Kasumi-1 (cell line): Measurements from ENCODE around the gene PVALB.

ENCODE experiments used
- DNase-seq, 2 experiments: peaks; one replicate each; lab custom pipeline; 2025; lab: John Stamatoyannopoulos, UW

PVALB gene

GRCh38 chr22:36816636-36817524, at the start of gene PVALB:
Gene PVALB, minus strand, starts transcription at chr22:36817035. Its CDS starts 30 bp downstream, at chr22:36817005.
- DNase-seq, result no peak

- DNase-seq, result peak in 1 of 2 experiments; percentile 6
These were observed 48.5 kb upstream of the PVALB start for GRCh38 chr22:36865346-36865745.

- DNase-seq, result no peak
These were observed 47.8 kb upstream of the PVALB start for GRCh38 chr22:36864454-36865215.

GRCh38 chr22:36863979-36864378, 47.1 kb upstream of the PVALB start:
- DNase-seq, result no peak

- no peak for DNase-seq
These were observed 46.4 kb upstream of the PVALB start for GRCh38 chr22:36863281-36863680.

GRCh38 chr22:36862251-36863242, 45.7 kb upstream of the PVALB start:
- DNase-seq, result peak; percentile 78 to 83

- DNase-seq, result peak; percentile 98
These were observed 44.2 kb upstream of the PVALB start, which contains the start of gene NCF4 for GRCh38 chr22:36860821-36861659. Gene NCF4, plus strand, starts transcription at chr22:36861006. Its CDS starts 166 bp downstream, at chr22:36861172.

- DNase-seq, result no peak
These were observed 43.6 kb upstream of the PVALB start for GRCh38 chr22:36860438-36860820.

- no peak for DNase-seq
These were observed 43.2 kb upstream of the PVALB start for GRCh38 chr22:36860017-36860416.

- no peak for DNase-seq
These were observed 42.1 kb upstream of the PVALB start for GRCh38 chr22:36858966-36859365.

GRCh38 chr22:36858156-36858555, 41.3 kb upstream of the PVALB start:
- DNase-seq, result no peak

GRCh38 chr22:36856792-36857135, 39.9 kb upstream of the PVALB start:
- no peak for DNase-seq

GRCh38 chr22:36856121-36856791, 39.4 kb upstream of the PVALB start:
- DNase-seq, result peak; percentile 87 to 90

GRCh38 chr22:36855478-36855877, 38.6 kb upstream of the PVALB start:
- DNase-seq, result no peak

- DNase-seq, result peak; percentile 67 to 79
These were observed 36.7 kb upstream of the PVALB start for GRCh38 chr22:36853407-36854099.

GRCh38 chr22:36852056-36852973, 35.5 kb upstream of the PVALB start:
- no peak for DNase-seq

- no peak for DNase-seq
These were observed 33.8 kb upstream of the PVALB start for GRCh38 chr22:36850682-36851081.

GRCh38 chr22:36850056-36850455, 33.2 kb upstream of the PVALB start:
- DNase-seq, result no peak

GRCh38 chr22:36846949-36847348, 30.1 kb upstream of the PVALB start:
- no peak for DNase-seq
